A673 (cell line): Measurements from ENCODE around the gene ANKRD11.

Source experiments
- CTCF ChIP-seq: fragments of 300-800, 200-600 bp; sonication (generic); conservative IDR thresholded peaks from 2 replicates; pipeline ENCODE4 v1.5.1; 2017; ENCODE audit warnings: low read depth, mild to moderate bottlenecking, antibody characterized with exemption, low read length, moderate library complexity, mixed read lengths
- EZH2 ChIP-seq: fragments of 200-600 bp; sonication (generic); IDR thresholded peaks from 2 replicates; pipeline ENCODE4 v1.6.1; 2017; ENCODE audit warnings: borderline replicate concordance, low read depth, mild to moderate bottlenecking, mixed read lengths, antibody characterized with exemption, low read length; ENCODE audit not compliant: poor library complexity, severe bottlenecking

- TF ChIP-seq CTCF (no peak), EZH2 (no peak)
Observed at GRCh38 chr16:89455178-89455577, 35.2 kb downstream of the ANKRD11 start.
